Body of pancreas (tissue), 4 donors: Measurements from ENCODE around the gene APPBP2. TPM values are rescaled to one million over a fixed set of nuclear protein-coding genes. Genes with fewer than 3 reads are reported as not detected.
"Not testable (repeated sequence)": the region's sequence is repeated elsewhere in the genome, so short reads cannot be mapped to it uniquely, and the experiment has no call there.

Experiments used
- ATAC-seq: fragments of 150-250 bp; one replicate; pipeline ENCODE4 v1.9.1; 2016
- DNase-seq, 4 donors: peaks; one replicate each; pipeline ENCODE4 v3.0.0-alpha.2; 2019
- H3K27ac ChIP-seq, 4 donors: fragments of 200-600 bp; sonication (generic); 1 replicate in 3 of 4; 2 replicates in 1 of 4; pipeline versions ENCODE4 v1.5.1 to v1.6.1; 2016 to 2019; ENCODE audit warnings: mild to moderate bottlenecking in 1 of 4, mixed read lengths in 1 of 4, moderate library complexity in 1 of 4
- H3K27me3 ChIP-seq, 2 donors: fragments of 200-600 bp; sonication (generic); one replicate each; pipeline ENCODE4 v1.6.0; 2016; ENCODE audit warnings: mild to moderate bottlenecking in 1 of 2
- H3K36me3 ChIP-seq, 2 donors: fragments of 200-600 bp; sonication (generic); replicated peaks in 1 of 2; 2 replicates each; pipeline ENCODE4 v1.5.1; 2016; ENCODE audit warnings: low read depth in 2 of 2; ENCODE audit not compliant: insufficient read depth in 1 of 2
- H3K4me1 ChIP-seq: fragments of 200-600 bp; sonication (generic); one replicate; pipeline ENCODE4 v1.6.0; 2016
- H3K4me3 ChIP-seq, 2 donors: fragments of 200-600 bp; sonication (generic); 1 replicate in 1 of 2; 2 replicates in 1 of 2; pipeline ENCODE4 v1.5.1; 2016 to 2019
- H3K9me3 ChIP-seq, 3 donors: fragments of 200-600 bp; sonication (generic); 1 replicate in 2 of 3; 2 replicates in 1 of 3; pipeline ENCODE4 v1.5.1; 2016
- CTCF ChIP-seq, 7 experiments: fragments of 450-650 bp in 4 of 7; fragments of 200-600 bp in 3 of 7; sonication (generic) in 3 of 7; IDR thresholded peaks; one replicate each; pipeline ENCODE4 v1.5.1; 2016 to 2019; ENCODE audit warnings: antibody characterized with exemption in 7 of 7
- POLR2A ChIP-seq, 3 donors: fragments of 450-650 bp; IDR thresholded peaks; one replicate each; pipeline ENCODE4 v1.6.1; 2016; ENCODE audit warnings: antibody characterized with exemption in 3 of 3, mild to moderate bottlenecking in 2 of 3
- WGBS, 2 donors: methylation state at CpG; one replicate each; pipeline ENCODE4 v1.1.5; 2017; 5-methylcytosine and 5-hydroxymethylcytosine counted together
- intact Hi-C: fragments of 100-400 bp; cut with DNase I; formaldehyde crosslinking; loops from one replicate; pipeline ENCODE4 v1.15.1; 2023
- total RNA-seq, 2 donors: library from RNA; depleted of rRNA; stranded (reverse); fragments of >200 nt; gene quantifications; one replicate each; pipeline ENCODE4 v1.1.0, GENCODE V29; 2016

APPBP2 gene
- total RNA-seq, 2 donors from 2014 or later: 10.9 to 15.3 TPM

- ATAC-seq (no peak), DNase-seq (no peak)
- no peaks in the 10 kb centered on the region for H3K27me3 ChIP-seq
- no peak overlapping the region for H3K4me3 ChIP-seq
- no peaks in the 10 kb centered on the region for H3K4me1 ChIP-seq
- TF ChIP-seq CTCF (IDR thresholded peaks at IDR 0.05) (no peak), POLR2A (IDR thresholded peaks at IDR 0.05) (no peak)
- H3K36me3 ChIP-seq: peaks cover 0 to 3% of the 10 kb centered on the region in 2 donors
- peaks cover 0 to 8% (median 0%) of the 10 kb centered on the region in 3 donors for H3K9me3 ChIP-seq
- intact Hi-C loops: no loop called here
- WGBS, 2 donors: 97% methylated on average over 2 to 3 of the region's 3 CpGs
- H3K27ac ChIP-seq: no peak overlapping the region
Observed at GRCh38 chr17:60491771-60492170, 34.3 kb downstream of the APPBP2 start.

DNA sequence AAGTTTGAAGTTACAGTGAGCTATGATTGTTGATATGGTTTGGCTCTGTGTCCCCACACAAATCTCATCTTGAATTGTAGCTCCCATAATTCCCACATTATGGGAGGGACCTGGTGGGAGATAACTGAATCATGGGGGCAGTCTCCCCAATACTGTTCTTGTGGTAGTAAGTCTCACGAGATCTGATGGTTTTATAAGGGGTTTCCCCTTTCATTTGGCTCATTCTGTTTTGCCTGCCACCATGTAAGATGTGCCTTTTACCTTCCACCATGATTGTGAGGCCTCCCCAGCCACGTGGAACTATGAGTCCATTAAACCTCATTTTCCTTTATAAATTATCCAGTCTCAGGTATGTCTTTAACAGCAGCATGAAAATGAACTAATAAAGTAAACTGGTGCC lies 35.4 kb downstream of the APPBP2 start:
- ATAC-seq, H3K9me3 ChIP-seq, H3K4me1 ChIP-seq, H3K27me3 ChIP-seq, intact Hi-C loops, H3K36me3 ChIP-seq, H3K27ac ChIP-seq, H3K4me3 ChIP-seq, DNase-seq: not testable (repeated sequence)
- WGBS, 2 donors: 97 to 100% methylated on average over 2 of the region's 2 CpGs

DNA sequence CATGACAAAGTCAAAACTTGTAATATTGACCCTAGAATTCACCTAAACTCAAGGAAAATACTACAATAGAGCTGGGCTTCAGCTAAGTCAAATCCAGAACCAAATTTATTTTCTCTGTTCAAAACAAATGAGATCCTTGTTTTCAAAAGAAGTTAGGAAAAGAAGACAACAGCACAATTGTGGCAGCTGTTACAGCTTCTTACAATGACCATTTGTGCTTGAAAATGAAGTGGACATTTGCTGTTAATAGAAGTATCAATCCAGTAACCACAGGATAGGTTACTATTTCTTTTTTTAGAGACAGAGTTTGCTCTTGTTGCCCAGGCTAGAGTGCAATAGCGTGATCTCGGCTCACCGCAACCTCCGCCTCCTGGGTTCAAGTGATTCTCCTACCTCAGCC lies 44.4 kb downstream of the APPBP2 start:
- ATAC-seq (no peak), DNase-seq (no peak)
- Histone ChIP-seq H3K4me3 (no peak overlapping the region), H3K27me3 (no peaks in the 10 kb centered on the region), H3K27ac (no peak overlapping the region), H3K4me1 (no peaks in the 10 kb centered on the region), H3K36me3 (peaks cover 0 to 3% of the 10 kb centered on the region in 2 donors), H3K9me3 (no peaks in the 10 kb centered on the region)
- 93 to 94% methylated on average over 4 of the region's 4 CpGs for WGBS, 2 donors
- intact Hi-C loops: no loop called here
- TF ChIP-seq CTCF (IDR thresholded peaks at IDR 0.05): no peak
- no peak for TF ChIP-seq POLR2A (IDR thresholded peaks at IDR 0.05)

GRCh38 chr17:60473788-60474187 lies 52.3 kb downstream of the APPBP2 start:
- Histone ChIP-seq H3K4me3 (no peak overlapping the region), H3K36me3 (peaks cover 0 to 3% of the 10 kb centered on the region in 2 donors), H3K27ac (no peak overlapping the region), H3K9me3 (no peaks in the 10 kb centered on the region), H3K4me1 (peaks cover 12% of the 10 kb centered on the region), H3K27me3 (no peaks in the 10 kb centered on the region)
- intact Hi-C loops: no loop called here
- TF ChIP-seq POLR2A (IDR thresholded peaks at IDR 0.05) (no peak), CTCF (IDR thresholded peaks at IDR 0.05) (no peak)
- DNase-seq (no peak), ATAC-seq (no peak)

- no peaks in the 10 kb centered on the region for H3K9me3 ChIP-seq
- no peaks in the 10 kb centered on the region for H3K36me3 ChIP-seq
- peaks cover 18% of the 10 kb centered on the region for H3K4me1 ChIP-seq
- ATAC-seq (no peak), DNase-seq (no peak)
- 89% methylated on average over 1 of the region's 1 CpG for WGBS, 2 donors
- H3K27me3 ChIP-seq: no peaks in the 10 kb centered on the region
- H3K27ac ChIP-seq: no peak overlapping the region
- TF ChIP-seq POLR2A (IDR thresholded peaks at IDR 0.05): no peak
- TF ChIP-seq CTCF (IDR thresholded peaks at IDR 0.05): no peak
- intact Hi-C loops: no loop called here
- no peak overlapping the region for H3K4me3 ChIP-seq
Observed at GRCh38 chr17:60472449-60472848, 53.6 kb downstream of the APPBP2 start.
